HEK293 (cell line): Measurements from ENCODE around the gene TSPAN1.
A peak's percentile ranks its signal among the peaks of the same experiment; 100 is the strongest.

Experiments
- HIC1 ChIP-seq: fragments of 450-650 bp; formaldehyde crosslinking; IDR thresholded peaks from 2 replicates; pipeline ENCODE4 v1.5.1; 2016; ENCODE audit warnings: missing biosample characterization, missing genetic modification characterization
- MYNN ChIP-seq: fragments of 450-650 bp; formaldehyde crosslinking; IDR thresholded peaks from 2 replicates; pipeline ENCODE4 v1.5.1; 2016; ENCODE audit warnings: missing biosample characterization, missing genetic modification characterization, borderline replicate concordance
- SCRT1 ChIP-seq: fragments of 450-650 bp; formaldehyde crosslinking; IDR thresholded peaks from 2 replicates; pipeline ENCODE4 v1.5.1; 2016; ENCODE audit warnings: missing biosample characterization, missing genetic modification characterization, borderline replicate concordance
- SETDB1 ChIP-seq: IDR thresholded peaks from one replicate; pipeline ENCODE4 v1.6.1; 2017; ENCODE audit warnings: mild to moderate bottlenecking, low read length, moderate library complexity, mixed read lengths; ENCODE audit not compliant: insufficient read length
- ZBTB1 ChIP-seq: fragments of 450-650 bp; formaldehyde crosslinking; IDR thresholded peaks from 2 replicates; pipeline ENCODE4 v1.5.1; 2016; ENCODE audit warnings: missing biosample characterization, missing genetic modification characterization
- ZBTB44 ChIP-seq: fragments of 450-650 bp; IDR thresholded peaks from 2 replicates; pipeline ENCODE4 v1.5.1; 2018; ENCODE audit warnings: missing biosample characterization, mild to moderate bottlenecking, missing genetic modification characterization
- ZFP3 ChIP-seq: fragments of 450-650 bp; formaldehyde crosslinking; IDR thresholded peaks from 2 replicates; pipeline ENCODE4 v1.5.1; 2016; ENCODE audit warnings: low read depth, missing biosample characterization, missing genetic modification characterization
- ZFP69B ChIP-seq: fragments of 450-650 bp; formaldehyde crosslinking; IDR thresholded peaks from 2 replicates; pipeline ENCODE4 v1.5.1; 2016; ENCODE audit warnings: missing biosample characterization, missing genetic modification characterization
- ZIC2 ChIP-seq: fragments of 450-650 bp; formaldehyde crosslinking; IDR thresholded peaks from 2 replicates; pipeline ENCODE4 v1.5.1; 2016; ENCODE audit warnings: missing biosample characterization, missing genetic modification characterization
- ZNF10 ChIP-seq: fragments of 450-650 bp; formaldehyde crosslinking; IDR thresholded peaks from 2 replicates; pipeline ENCODE4 v1.5.1; 2017; ENCODE audit warnings: missing biosample characterization, missing genetic modification characterization
- ZNF114 ChIP-seq: fragments of 450-650 bp; formaldehyde crosslinking; IDR thresholded peaks from 2 replicates; pipeline ENCODE4 v1.5.0; 2017; ENCODE audit warnings: missing biosample characterization, missing genetic modification characterization
- ZNF121 ChIP-seq: fragments of 450-650 bp; formaldehyde crosslinking; IDR thresholded peaks from 2 replicates; pipeline ENCODE4 v1.5.1; 2016; ENCODE audit warnings: missing biosample characterization, missing genetic modification characterization
- ZNF138 ChIP-seq: fragments of 450-650 bp; formaldehyde crosslinking; IDR thresholded peaks from 2 replicates; pipeline ENCODE4 v1.5.1; 2016; ENCODE audit warnings: missing biosample characterization, missing genetic modification characterization, borderline replicate concordance
- ZNF155 ChIP-seq: fragments of 450-650 bp; formaldehyde crosslinking; IDR thresholded peaks from 2 replicates; pipeline ENCODE4 v1.5.1; 2016; ENCODE audit warnings: missing biosample characterization, missing genetic modification characterization
- ZNF16 ChIP-seq: fragments of 450-650 bp; formaldehyde crosslinking; IDR thresholded peaks from 2 replicates; pipeline ENCODE4 v1.5.1; 2016; ENCODE audit warnings: low read depth, missing biosample characterization, missing genetic modification characterization
- ZNF221 ChIP-seq: fragments of 450-650 bp; formaldehyde crosslinking; IDR thresholded peaks from 2 replicates; pipeline ENCODE4 v1.5.1; 2017; ENCODE audit warnings: missing biosample characterization, missing genetic modification characterization, borderline replicate concordance
- ZNF280D ChIP-seq: fragments of 450-650 bp; formaldehyde crosslinking; IDR thresholded peaks from 2 replicates; pipeline ENCODE4 v1.5.1; 2016; ENCODE audit warnings: missing biosample characterization, missing genetic modification characterization
- ZNF350 ChIP-seq: fragments of 450-650 bp; formaldehyde crosslinking; IDR thresholded peaks from 2 replicates; pipeline ENCODE4 v1.5.0; 2017; ENCODE audit warnings: missing biosample characterization, mild to moderate bottlenecking, missing genetic modification characterization
- ZNF354C ChIP-seq: fragments of 450-650 bp; formaldehyde crosslinking; IDR thresholded peaks from 2 replicates; pipeline ENCODE4 v1.5.1; 2016; ENCODE audit warnings: missing biosample characterization, missing genetic modification characterization, low read depth, borderline replicate concordance
- ZNF398 ChIP-seq: fragments of 450-650 bp; formaldehyde crosslinking; IDR thresholded peaks from 2 replicates; pipeline ENCODE4 v1.5.1; 2017; ENCODE audit warnings: missing biosample characterization, missing genetic modification characterization
- ZNF488 ChIP-seq: fragments of 450-650 bp; formaldehyde crosslinking; IDR thresholded peaks from 2 replicates; pipeline ENCODE4 v1.5.1; 2016; ENCODE audit warnings: missing biosample characterization, missing genetic modification characterization
- ZNF513 ChIP-seq: fragments of 450-650 bp; IDR thresholded peaks from 2 replicates; pipeline ENCODE4 v1.5.1; 2018; ENCODE audit warnings: missing biosample characterization, missing genetic modification characterization
- ZNF544 ChIP-seq: fragments of 450-650 bp; formaldehyde crosslinking; IDR thresholded peaks from 2 replicates; pipeline ENCODE4 v1.5.0; 2017; ENCODE audit warnings: missing biosample characterization, missing genetic modification characterization
- ZNF624 ChIP-seq: fragments of 450-650 bp; formaldehyde crosslinking; IDR thresholded peaks from 2 replicates; pipeline ENCODE4 v1.5.1; 2017; ENCODE audit warnings: missing biosample characterization, missing genetic modification characterization
- ZNF645 ChIP-seq: fragments of 450-650 bp; formaldehyde crosslinking; IDR thresholded peaks from 2 replicates; pipeline ENCODE4; 2016; ENCODE audit warnings: missing biosample characterization, missing genetic modification characterization
- ZNF660 ChIP-seq: fragments of 450-650 bp; IDR thresholded peaks from 2 replicates; pipeline ENCODE4 v1.5.1; 2018; ENCODE audit warnings: missing biosample characterization, mild to moderate bottlenecking, missing genetic modification characterization
- ZNF677 ChIP-seq: fragments of 450-650 bp; IDR thresholded peaks from 2 replicates; pipeline ENCODE4 v1.5.0; 2018; ENCODE audit warnings: missing biosample characterization, mild to moderate bottlenecking, missing genetic modification characterization, moderate library complexity

The TSPAN1 gene

GRCh38 chr1:46132529-46133180 is 42.2 kb upstream of the TSPAN1 start, which contains the start of gene PIK3R3 (continued):
- TF ChIP-seq ZNF488 (tag by site-specific recombination) (0 out of 2 replicates have a peak, but pooled peaks have one; percentile 39), ZBTB44 (tag by site-specific recombination) (peak; percentile 22; the same call in 1 of the 2 replicates), ZNF677 (tag by site-specific recombination) (no peak), ZFP3 (no peak), ZNF16 (tag by site-specific recombination) (no peak), ZNF138 (no peak), HIC1 (tag by site-specific recombination) (peak; percentile 99), ZNF624 (tag by site-specific recombination) (no peak), ZNF114 (tag by site-specific recombination) (no peak), ZNF645 (tag by site-specific recombination) (no peak; the same call in 1 of the 2 replicates), ZNF350 (tag by site-specific recombination) (no peak), ZFP69B (tag by site-specific recombination) (peak; percentile 94), ZNF513 (tag by site-specific recombination) (0 out of 2 replicates have a peak, but pooled peaks have one; percentile 17), ZNF155 (tag by site-specific recombination) (no peak), ZNF398 (peak; percentile 77), SETDB1 (peak; percentile 69), ZNF544 (tag by site-specific recombination) (no peak), MYNN (tag by site-specific recombination) (peak; percentile 70; the same call in 1 of the 2 replicates), ZNF660 (tag by site-specific recombination) (peak; percentile 90), ZNF10 (peak; percentile 72; the same call in 1 of the 2 replicates), ZNF354C (tag by site-specific recombination) (no peak), SCRT1 (tag by site-specific recombination) (no peak), ZBTB1 (tag by site-specific recombination) (no peak), ZNF280D (tag by site-specific recombination) (peak; percentile 82; the same call in 1 of the 2 replicates), ZNF121 (tag by site-specific recombination) (peak; percentile 44; the same call in 1 of the 2 replicates), ZNF221 (tag by site-specific recombination) (no peak), ZIC2 (peak; percentile 100)
